ENCODE results near the gene NOP14.

Gene NOP14

GRCh38 chr4:2932321-2932950 is 30.8 kb downstream of the NOP14 start:
- Histone ChIP-seq H3K27me3 (ENCODE audit: insufficient read depth, low read length, poor library complexity) (no peaks in the 10 kb centered on the region), H4K8ac (ENCODE audit: low read depth, low read length) (no peak overlapping the region), H3K79me1 (ENCODE audit: low read length) (peaks cover 11% of the 10 kb centered on the region), H3K9ac (ENCODE audit: low read length) (no peak overlapping the region), H2BK5ac (ENCODE audit: low read length) (no peak overlapping the region), H2BK120ac (ENCODE audit: low read depth, low read length) (no peak overlapping the region), H2BK15ac (replicated peaks; ENCODE audit: low read depth) (no peak overlapping the region), H3K23ac (ENCODE audit: low read length) (no peak overlapping the region), H3K36me3 (ENCODE audit: control insufficient read depth, insufficient read depth, low read length) (peaks cover 2% of the 10 kb centered on the region), H3K79me2 (ENCODE audit: control insufficient read depth, insufficient read depth, low read length) (peaks cover 4% of the 10 kb centered on the region), H3K18ac (ENCODE audit: low read length) (no peak overlapping the region), H4K5ac (ENCODE audit: low read length) (no peak overlapping the region), H3K4me2 (ENCODE audit: low read length) (no peak overlapping the region), H3K4me3 (ENCODE audit: low read length) (no peak overlapping the region), H3K27ac (ENCODE audit: low read depth, low read length) (no peak overlapping the region), H3K4ac (ENCODE audit: low read depth, low read length) (no peak overlapping the region), H3K56ac (ENCODE audit: low read length) (no peak overlapping the region), H2AK5ac (ENCODE audit: low read length) (no peak overlapping the region), H3K4me1 (ENCODE audit: control insufficient read depth, low read depth, low read length) (peaks cover 2% of the 10 kb centered on the region)
- WGBS (ENCODE audit: extremely low coverage, insufficient coverage, low lambda C conversion rate), result no CpG with 5 or more reads among the region's 18 CpGs
- DNase-seq, result no peak

GRCh38 chr4:2931512-2932301 is 31.5 kb downstream of the NOP14 start:
- Histone ChIP-seq H3K18ac (ENCODE audit: low read length) (no peak overlapping the region), H3K36me3 (ENCODE audit: control insufficient read depth, insufficient read depth, low read length) (peaks cover 2% of the 10 kb centered on the region), H3K4me3 (ENCODE audit: low read length) (no peak overlapping the region), H4K5ac (ENCODE audit: low read length) (no peak overlapping the region), H3K9ac (ENCODE audit: low read length) (no peak overlapping the region), H3K79me2 (ENCODE audit: control insufficient read depth, insufficient read depth, low read length) (peaks cover 4% of the 10 kb centered on the region), H4K8ac (ENCODE audit: low read depth, low read length) (no peak overlapping the region), H3K79me1 (ENCODE audit: low read length) (peaks cover 8% of the 10 kb centered on the region), H2BK120ac (ENCODE audit: low read depth, low read length) (no peak overlapping the region), H3K27me3 (ENCODE audit: insufficient read depth, low read length, poor library complexity) (no peaks in the 10 kb centered on the region), H3K56ac (ENCODE audit: low read length) (no peak overlapping the region), H2BK5ac (ENCODE audit: low read length) (no peak overlapping the region), H3K4ac (ENCODE audit: low read depth, low read length) (no peak overlapping the region), H3K23ac (ENCODE audit: low read length) (no peak overlapping the region), H3K27ac (ENCODE audit: low read depth, low read length) (no peak overlapping the region), H3K4me1 (ENCODE audit: control insufficient read depth, low read depth, low read length) (peaks cover 2% of the 10 kb centered on the region), H3K4me2 (ENCODE audit: low read length) (no peak overlapping the region), H2AK5ac (ENCODE audit: low read length) (no peak overlapping the region), H2BK15ac (replicated peaks; ENCODE audit: low read depth) (no peak overlapping the region)
- DNase-seq, result no peak
- WGBS (ENCODE audit: extremely low coverage, insufficient coverage, low lambda C conversion rate), result no CpG with 5 or more reads among the region's 38 CpGs

- no peak overlapping the region for H3K9ac ChIP-seq (ENCODE audit: low read length)
- H3K4me2 ChIP-seq (ENCODE audit: low read length), result no peak overlapping the region
- peaks cover 5% of the 10 kb centered on the region for H3K36me3 ChIP-seq (ENCODE audit: control insufficient read depth, insufficient read depth, low read length)
- peaks cover 5% of the 10 kb centered on the region for H3K79me1 ChIP-seq (ENCODE audit: low read length)
- H2BK5ac ChIP-seq (ENCODE audit: low read length), result no peak overlapping the region
- no peak overlapping the region for H2BK15ac ChIP-seq (replicated peaks; ENCODE audit: low read depth)
- H3K56ac ChIP-seq (ENCODE audit: low read length), result no peak overlapping the region
- H2AK5ac ChIP-seq (ENCODE audit: low read length), result no peak overlapping the region
- no peaks in the 10 kb centered on the region for H3K27me3 ChIP-seq (ENCODE audit: insufficient read depth, low read length, poor library complexity)
- H3K27ac ChIP-seq (ENCODE audit: low read depth, low read length), result no peak overlapping the region
- H3K4me1 ChIP-seq (ENCODE audit: control insufficient read depth, low read depth, low read length), result peaks cover under 1% of the 10 kb centered on the region
- no peak overlapping the region for H2BK120ac ChIP-seq (ENCODE audit: low read depth, low read length)
- DNase-seq, result no peak
- peaks cover 4% of the 10 kb centered on the region for H3K79me2 ChIP-seq (ENCODE audit: control insufficient read depth, insufficient read depth, low read length)
- no peak overlapping the region for H4K8ac ChIP-seq (ENCODE audit: low read depth, low read length)
- no peak overlapping the region for H3K4ac ChIP-seq (ENCODE audit: low read depth, low read length)
- H3K23ac ChIP-seq (ENCODE audit: low read length), result no peak overlapping the region
- H4K5ac ChIP-seq (ENCODE audit: low read length), result no peak overlapping the region
- no peak overlapping the region for H3K18ac ChIP-seq (ENCODE audit: low read length)
- no CpG with 5 or more reads among the region's 34 CpGs for WGBS (ENCODE audit: extremely low coverage, insufficient coverage, low lambda C conversion rate)
- H3K4me3 ChIP-seq (ENCODE audit: low read length), result no peak overlapping the region
Measured at GRCh38 chr4:2930758-2931511, 32.3 kb downstream of the NOP14 start.

GRCh38 chr4:2930135-2930757 is 33.0 kb downstream of the NOP14 start:
- Histone ChIP-seq H3K36me3 (ENCODE audit: control insufficient read depth, insufficient read depth, low read length) (peaks cover 8% of the 10 kb centered on the region), H3K56ac (ENCODE audit: low read length) (no peak overlapping the region), H3K4ac (ENCODE audit: low read depth, low read length) (no peak overlapping the region), H4K8ac (ENCODE audit: low read depth, low read length) (no peak overlapping the region), H3K79me2 (ENCODE audit: control insufficient read depth, insufficient read depth, low read length) (peaks cover 2% of the 10 kb centered on the region), H3K79me1 (ENCODE audit: low read length) (peaks cover 3% of the 10 kb centered on the region), H3K18ac (ENCODE audit: low read length) (no peak overlapping the region), H3K9ac (ENCODE audit: low read length) (no peak overlapping the region), H3K4me3 (ENCODE audit: low read length) (no peak overlapping the region), H2BK5ac (ENCODE audit: low read length) (no peak overlapping the region), H4K5ac (ENCODE audit: low read length) (no peak overlapping the region), H2AK5ac (ENCODE audit: low read length) (no peak overlapping the region), H3K4me1 (ENCODE audit: control insufficient read depth, low read depth, low read length) (no peaks in the 10 kb centered on the region), H3K27ac (ENCODE audit: low read depth, low read length) (no peak overlapping the region), H3K27me3 (ENCODE audit: insufficient read depth, low read length, poor library complexity) (no peaks in the 10 kb centered on the region), H2BK15ac (replicated peaks; ENCODE audit: low read depth) (no peak overlapping the region), H3K23ac (ENCODE audit: low read length) (no peak overlapping the region), H3K4me2 (ENCODE audit: low read length) (no peak overlapping the region), H2BK120ac (ENCODE audit: low read depth, low read length) (no peak overlapping the region)
- no peak for DNase-seq
- WGBS (ENCODE audit: extremely low coverage, insufficient coverage, low lambda C conversion rate), result no CpG with 5 or more reads among the region's 12 CpGs

GRCh38 chr4:2929469-2929868 is 33.7 kb downstream of the NOP14 start:
- Histone ChIP-seq H3K4me2 (ENCODE audit: low read length) (no peak overlapping the region), H3K36me3 (ENCODE audit: control insufficient read depth, insufficient read depth, low read length) (peaks cover 8% of the 10 kb centered on the region), H4K5ac (ENCODE audit: low read length) (no peak overlapping the region), H3K9ac (ENCODE audit: low read length) (no peak overlapping the region), H3K4me3 (ENCODE audit: low read length) (no peak overlapping the region), H3K23ac (ENCODE audit: low read length) (no peak overlapping the region), H3K18ac (ENCODE audit: low read length) (no peak overlapping the region), H3K79me1 (ENCODE audit: low read length) (peaks cover 5% of the 10 kb centered on the region), H2BK15ac (replicated peaks; ENCODE audit: low read depth) (no peak overlapping the region), H3K79me2 (ENCODE audit: control insufficient read depth, insufficient read depth, low read length) (peaks cover 3% of the 10 kb centered on the region), H3K27me3 (ENCODE audit: insufficient read depth, low read length, poor library complexity) (no peaks in the 10 kb centered on the region), H3K56ac (ENCODE audit: low read length) (no peak overlapping the region), H2AK5ac (ENCODE audit: low read length) (no peak overlapping the region), H2BK120ac (ENCODE audit: low read depth, low read length) (no peak overlapping the region), H2BK5ac (ENCODE audit: low read length) (no peak overlapping the region), H3K27ac (ENCODE audit: low read depth, low read length) (no peak overlapping the region), H3K4ac (ENCODE audit: low read depth, low read length) (no peak overlapping the region), H4K8ac (ENCODE audit: low read depth, low read length) (no peak overlapping the region), H3K4me1 (ENCODE audit: control insufficient read depth, low read depth, low read length) (no peaks in the 10 kb centered on the region)
- DNase-seq, result no peak
- no CpG with 5 or more reads among the region's 16 CpGs for WGBS (ENCODE audit: extremely low coverage, insufficient coverage, low lambda C conversion rate)
